A673 (cell line): Measurements from ENCODE around the gene ACSL3. TPM values are rescaled to one million over a fixed set of nuclear protein-coding genes. Genes with fewer than 3 reads are reported as not detected.

ENCODE experiments used
- BruUV-seq: library from RNA; stranded (reverse); fragments of 400-500 nt; replicated peaks from 2 replicates; lab custom pipeline; 2021; lab: Mats Ljungman, UMichigan
- CTCF ChIA-PET: fragments of 300-600 bp; sonication (Branson Sonifier 250); formaldehyde crosslinking; loops from one replicate; lab custom pipeline; 2022; ENCODE audit warnings: antibody characterized with exemption; lab: Charles Lee
- POLR2A ChIA-PET: fragments of 300-600 bp; sonication (Branson Sonifier 250); formaldehyde crosslinking; loops from one replicate; lab custom pipeline; 2022; ENCODE audit warnings: antibody characterized with exemption; ENCODE audit not compliant: low non-redundant PET; lab: Charles Lee
- DNase-seq: peaks from one replicate; pipeline ENCODE4 v3.0.0-alpha.2; 2015; ENCODE audit warnings: low spot score
- H3K27ac ChIP-seq: fragments of 200-600 bp; sonication (generic); 2 replicates; pipeline ENCODE4 v1.5.1; 2016; ENCODE audit warnings: mixed run types, low read depth, mild to moderate bottlenecking, mixed read lengths, antibody characterized with exemption, low read length; ENCODE audit not compliant: poor library complexity, severe bottlenecking
- H3K27me3 ChIP-seq: fragments of 200-600 bp; sonication (generic); replicated peaks from 2 replicates; pipeline ENCODE4 v1.6.1; 2017; ENCODE audit warnings: mixed run types, low read depth, mild to moderate bottlenecking, mixed read lengths, antibody characterized with exemption, low read length; ENCODE audit not compliant: insufficient read depth, poor library complexity
- H3K36me3 ChIP-seq: fragments of 200-600 bp; sonication (generic); 2 replicates; pipeline ENCODE4 v1.6.1; 2016; ENCODE audit warnings: mixed run types, mild to moderate bottlenecking, mixed read lengths, antibody characterized with exemption, low read length; ENCODE audit not compliant: insufficient read depth, poor library complexity, severe bottlenecking
- H3K4me1 ChIP-seq: fragments of 200-600 bp; sonication (generic); 2 replicates; pipeline ENCODE4 v1.6.1; 2017; ENCODE audit warnings: mixed run types, mild to moderate bottlenecking, mixed read lengths, antibody characterized with exemption, low read length; ENCODE audit not compliant: insufficient read depth, poor library complexity, severe bottlenecking
- H3K4me3 ChIP-seq: fragments of 200-600 bp; sonication (generic); 2 replicates; pipeline ENCODE4 v1.5.1; 2016; ENCODE audit warnings: low read depth, mixed run types, mild to moderate bottlenecking, mixed read lengths, low read length; ENCODE audit not compliant: poor library complexity, severe bottlenecking
- H3K9me3 ChIP-seq: fragments of 200-600 bp; sonication (generic); 2 replicates; pipeline ENCODE4 v1.6.1; 2016; ENCODE audit warnings: mixed run types, low read depth, mild to moderate bottlenecking, mixed read lengths, antibody characterized with exemption, low read length; ENCODE audit not compliant: poor library complexity, severe bottlenecking
- CTCF ChIP-seq: fragments of 300-800, 200-600 bp; sonication (generic); conservative IDR thresholded peaks from 2 replicates; pipeline ENCODE4 v1.5.1; 2017; ENCODE audit warnings: low read depth, mild to moderate bottlenecking, antibody characterized with exemption, low read length, moderate library complexity, mixed read lengths
- EZH2 ChIP-seq: fragments of 200-600 bp; sonication (generic); IDR thresholded peaks from 2 replicates; pipeline ENCODE4 v1.6.1; 2017; ENCODE audit warnings: borderline replicate concordance, low read depth, mild to moderate bottlenecking, mixed read lengths, antibody characterized with exemption, low read length; ENCODE audit not compliant: poor library complexity, severe bottlenecking
- intact Hi-C: fragments of 100-400 bp; cut with micrococcal nuclease; formaldehyde crosslinking; loops from one replicate; pipeline ENCODE4 v1.10.0; 2022; ENCODE audit not compliant: unreplicated experiment
- total RNA-seq: library from RNA; stranded (reverse); gene quantifications from 2 replicates; pipeline ENCODE4 v1.2.3, GENCODE V29; 2021

Gene ACSL3
- total RNA-seq, 1 experiment from 2014 or later = 163 TPM

GRCh38 chr2:222879604-222879933 lies 18.7 kb downstream of the ACSL3 start:
- H3K27me3 ChIP-seq = no peaks in the 10 kb centered on the region
- no peak overlapping the region for H3K27ac ChIP-seq
- peaks cover 48% of the 10 kb centered on the region for H3K4me1 ChIP-seq
- no peaks in the 10 kb centered on the region for H3K36me3 ChIP-seq
- no peaks in the 10 kb centered on the region for H3K9me3 ChIP-seq
- ChIA-PET CTCF (no interaction called here), POLR2A (no interaction called here)
- BruUV-seq = no TSS peak
- intact Hi-C loops = no loop called here
- no peak for DNase-seq
- TF ChIP-seq CTCF (no peak), EZH2 (no peak)
- no peak overlapping the region for H3K4me3 ChIP-seq

DNA sequence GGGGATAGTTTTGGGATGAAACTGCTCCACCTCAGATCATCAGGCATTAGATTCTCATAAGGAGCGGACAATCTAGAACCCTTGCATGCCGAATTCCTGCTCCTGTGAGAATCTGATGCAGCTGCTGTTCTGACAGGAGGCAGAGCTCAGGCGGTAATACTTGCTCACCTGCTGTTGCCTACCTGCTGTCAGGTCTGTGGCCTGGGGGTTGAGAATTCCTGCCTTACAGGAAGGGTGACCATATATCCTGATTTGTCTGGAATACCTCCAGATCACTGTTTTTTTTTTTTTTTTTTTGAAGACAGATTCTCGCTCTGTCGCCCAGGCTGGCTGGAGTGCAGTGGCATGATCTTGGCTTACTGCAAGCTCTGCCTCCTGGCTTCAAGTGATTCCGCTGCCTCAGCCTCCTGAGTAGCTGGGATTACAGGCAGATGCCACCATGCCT lies 21.7 kb downstream of the ACSL3 start:
- CTCF ChIA-PET = no interaction called here

DNA sequence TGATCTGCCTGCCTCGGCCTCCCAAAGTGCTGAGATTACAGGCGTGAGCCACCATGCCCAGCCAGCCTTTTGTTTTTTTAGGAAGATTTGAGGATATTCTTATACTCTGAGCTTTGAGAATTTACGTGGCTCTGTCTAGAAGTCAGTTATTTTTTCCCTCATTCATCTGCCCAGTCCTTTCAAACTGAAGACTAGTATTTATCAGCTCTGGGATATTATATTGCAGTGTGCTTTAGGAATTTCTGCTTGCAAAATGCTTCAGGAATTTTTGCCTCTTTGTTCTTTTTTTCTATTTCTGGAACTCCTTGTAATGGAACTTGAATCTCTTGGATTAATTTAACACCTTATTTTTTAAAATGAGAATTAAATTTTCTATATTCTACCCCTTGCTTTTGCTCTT lies 22.6 kb downstream of the ACSL3 start:
- no peaks in the 10 kb centered on the region for H3K36me3 ChIP-seq
- DNase-seq = no peak
- no TSS peak for BruUV-seq
- no peak for TF ChIP-seq CTCF
- no peak for TF ChIP-seq EZH2
- H3K4me3 ChIP-seq = no peak overlapping the region
- intact Hi-C loops = no loop called here
- no peaks in the 10 kb centered on the region for H3K9me3 ChIP-seq
- peaks cover 43% of the 10 kb centered on the region for H3K4me1 ChIP-seq
- H3K27me3 ChIP-seq = no peaks in the 10 kb centered on the region
- POLR2A ChIA-PET = no interaction called here
- CTCF ChIA-PET = no interaction called here
- H3K27ac ChIP-seq = peak overlapping the region; percentile 15

More for the DNA sequence above, 21.7 kb downstream of the ACSL3 start:
- POLR2A ChIA-PET = no interaction called here
- no peaks in the 10 kb centered on the region for H3K36me3 ChIP-seq
- peaks cover 52% of the 10 kb centered on the region for H3K4me1 ChIP-seq
- no peak for TF ChIP-seq EZH2
- TF ChIP-seq CTCF = no peak
- no TSS peak for BruUV-seq
- intact Hi-C loops = no loop called here
- no peaks in the 10 kb centered on the region for H3K27me3 ChIP-seq
- no peaks in the 10 kb centered on the region for H3K9me3 ChIP-seq
- no peak overlapping the region for H3K4me3 ChIP-seq
- no peak for DNase-seq
- H3K27ac ChIP-seq = no peak overlapping the region
